Sigmoid colon (tissue), 7 donors: ENCODE results near the gene C4B. TPM values are rescaled to one million over a fixed set of nuclear protein-coding genes. Genes with fewer than 3 reads are reported as not detected.

ENCODE experiments used
- DNase-seq: peaks from one replicate; pipeline ENCODE4 v3.0.0-alpha.2; 2019
- H3K27ac ChIP-seq, 4 donors: fragments of 200-600 bp; sonication (generic); one replicate each; pipeline ENCODE4 v1.5.1; 2016 to 2019; ENCODE audit warnings: mild to moderate bottlenecking in 1 of 4
- H3K27me3 ChIP-seq, 3 donors: fragments of 200-600 bp; sonication (generic); one replicate each; pipeline ENCODE4 v1.5.1; 2019; ENCODE audit warnings: mild to moderate bottlenecking in 1 of 3
- H3K36me3 ChIP-seq, 4 donors: fragments of 200-600 bp; sonication (generic); one replicate each; pipeline ENCODE4 v1.5.1; 2016 to 2019
- H3K4me1 ChIP-seq, 4 donors: fragments of 200-600 bp; sonication (generic); one replicate each; pipeline ENCODE4 v1.5.1; 2017 to 2019
- H3K4me3 ChIP-seq, 4 donors: fragments of 200-600 bp; sonication (generic); one replicate each; pipeline ENCODE4 v1.5.1; 2017 to 2019; ENCODE audit warnings: mild to moderate bottlenecking in 2 of 4, moderate library complexity in 1 of 4
- H3K9me3 ChIP-seq, 4 donors: fragments of 200-600 bp in 3 of 4; sonication (generic) in 3 of 4; one replicate each; pipeline versions ENCODE4 v1.5.1 to v1.6.1; 2013 to 2019
- EP300 ChIP-seq, 4 donors: sonication (generic); formaldehyde crosslinking; IDR thresholded peaks; one replicate each; pipeline ENCODE4 v1.6.1; 2017; ENCODE audit warnings: antibody characterized with exemption in 4 of 4
- POLR2A ChIP-seq, 2 donors: fragments of 450-650 bp; IDR thresholded peaks; one replicate each; pipeline ENCODE4 v1.6.1; 2016; ENCODE audit warnings: antibody characterized with exemption in 2 of 2, mild to moderate bottlenecking in 2 of 2, moderate library complexity in 2 of 2
- POLR2AphosphoS5 ChIP-seq, 4 donors: sonication (generic); formaldehyde crosslinking; IDR thresholded peaks; one replicate each; pipeline ENCODE4 v1.6.1; 2017; ENCODE audit warnings: antibody characterized with exemption in 4 of 4
- WGBS, 2 donors: extraction: QIAGEN DNeasy Blood & Tissue Kit; methylation state at CpG; one replicate each; pipeline ENCODE4 v1.1.7; 2013; 5-methylcytosine and 5-hydroxymethylcytosine counted together
- intact Hi-C: fragments of 100-400 bp; cut with DNase I; formaldehyde crosslinking; loops from one replicate; pipeline ENCODE4 v1.15.1; 2023
- polyA plus RNA-seq, 3 donors: library from polyadenylated mRNA; stranded (reverse); fragments of 200-250 nt; gene quantifications; one replicate each; pipeline ENCODE4 v1.2.3, GENCODE V29; 2013
- total RNA-seq, 4 donors: library from RNA; depleted of rRNA; stranded (reverse); fragments of >200 nt; gene quantifications; one replicate each; pipeline ENCODE4 v1.1.0, GENCODE V29; 2016
- TF ChIP-seq, protein P1 (sequence below), 4 experiments: fragments of 450-650 bp in 3 of 4; fragments of 200-600 bp in 1 of 4; IDR thresholded peaks; one replicate each; pipeline ENCODE4 v1.5.1; 2016 to 2019; ENCODE audit warnings: antibody characterized with exemption in 4 of 4, mild to moderate bottlenecking in 3 of 4, moderate library complexity in 2 of 4
- donor health status: healthy with polysubstance abuse.
- donor health status: Bipolar disorder and iron deficiency.
- donor health status: healthy.

The C4B gene
- total and polyA plus RNA-seq, 7 donors, result 3.2 to 291 (median 74.2) TPM

GRCh38 chr6:32069878-32070515 is 55.4 kb downstream of the C4B start:
- H3K4me1 ChIP-seq, result no peaks in the 10 kb centered on the region
- no peaks in the 10 kb centered on the region for H3K27me3 ChIP-seq
- WGBS, 2 donors, result 83 to 84% methylated on average over 24 of the region's 24 CpGs
- peak overlapping the region; percentile 40 to 75 (median 61) for H3K27ac ChIP-seq
- H3K36me3 ChIP-seq, result peaks cover 0 to 28% (median 0%) of the 10 kb centered on the region in 4 donors
- H3K4me3 ChIP-seq, result no peak overlapping the region
- DNase-seq, result no peak
- TF ChIP-seq EP300 (IDR thresholded peaks at IDR 0.05), result no peak
- TF ChIP-seq POLR2AphosphoS5 (IDR thresholded peaks at IDR 0.05), result no peak
- TF ChIP-seq, protein P1, sequence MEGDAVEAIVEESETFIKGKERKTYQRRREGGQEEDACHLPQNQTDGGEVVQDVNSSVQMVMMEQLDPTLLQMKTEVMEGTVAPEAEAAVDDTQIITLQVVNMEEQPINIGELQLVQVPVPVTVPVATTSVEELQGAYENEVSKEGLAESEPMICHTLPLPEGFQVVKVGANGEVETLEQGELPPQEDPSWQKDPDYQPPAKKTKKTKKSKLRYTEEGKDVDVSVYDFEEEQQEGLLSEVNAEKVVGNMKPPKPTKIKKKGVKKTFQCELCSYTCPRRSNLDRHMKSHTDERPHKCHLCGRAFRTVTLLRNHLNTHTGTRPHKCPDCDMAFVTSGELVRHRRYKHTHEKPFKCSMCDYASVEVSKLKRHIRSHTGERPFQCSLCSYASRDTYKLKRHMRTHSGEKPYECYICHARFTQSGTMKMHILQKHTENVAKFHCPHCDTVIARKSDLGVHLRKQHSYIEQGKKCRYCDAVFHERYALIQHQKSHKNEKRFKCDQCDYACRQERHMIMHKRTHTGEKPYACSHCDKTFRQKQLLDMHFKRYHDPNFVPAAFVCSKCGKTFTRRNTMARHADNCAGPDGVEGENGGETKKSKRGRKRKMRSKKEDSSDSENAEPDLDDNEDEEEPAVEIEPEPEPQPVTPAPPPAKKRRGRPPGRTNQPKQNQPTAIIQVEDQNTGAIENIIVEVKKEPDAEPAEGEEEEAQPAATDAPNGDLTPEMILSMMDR (IDR thresholded peaks at IDR 0.05), result no peak
- no peak for TF ChIP-seq POLR2A (IDR thresholded peaks at IDR 0.05)
- H3K9me3 ChIP-seq, result no peaks in the 10 kb centered on the region
- intact Hi-C loops, result no loop called here

DNA sequence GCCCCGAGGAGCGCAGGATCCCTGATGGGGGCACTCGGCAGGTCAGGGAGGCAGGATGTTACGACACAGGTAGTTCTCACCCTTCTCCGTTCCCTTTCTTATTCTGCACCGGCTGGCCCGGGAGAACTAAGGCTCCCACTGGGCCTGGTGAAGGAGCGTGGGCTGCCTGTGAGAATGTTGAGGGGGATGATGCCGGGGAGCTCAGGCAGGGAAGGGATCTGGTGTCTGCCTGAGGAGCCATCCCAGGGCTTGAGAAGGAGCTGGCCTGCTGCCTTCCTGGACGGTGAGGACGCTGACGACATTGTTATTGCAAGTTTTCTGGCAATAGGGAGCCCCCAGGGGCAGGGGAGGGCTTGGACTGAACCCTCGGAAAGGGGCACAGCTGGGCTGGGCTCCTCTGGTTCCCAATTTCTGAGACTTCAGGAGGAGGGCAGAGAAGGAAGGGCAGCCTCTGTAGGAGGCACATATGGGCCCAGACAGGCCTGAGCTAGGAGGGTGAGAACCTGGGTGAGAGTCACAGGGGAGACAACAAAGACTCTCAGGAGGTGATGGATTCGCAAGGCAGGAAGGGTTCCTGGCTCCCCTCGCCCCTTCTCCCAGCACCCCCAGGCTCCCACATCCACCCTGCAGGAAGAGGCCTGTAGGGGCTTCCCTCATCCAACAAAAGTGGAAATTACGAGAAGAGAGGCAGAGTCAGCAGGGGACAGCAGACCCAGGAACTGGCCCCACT is 56.4 kb downstream of the C4B start:
- Histone ChIP-seq H3K9me3 (no peaks in the 10 kb centered on the region), H3K36me3 (peaks cover 0 to 28% (median 0%) of the 10 kb centered on the region in 4 donors), H3K4me1 (no peaks in the 10 kb centered on the region), H3K4me3 (no peak overlapping the region), H3K27me3 (no peaks in the 10 kb centered on the region), H3K27ac (peak overlapping the region; percentile 40 to 75 (median 61))
- peak; percentile 89 for DNase-seq
- intact Hi-C loops, result no loop called here
- 82 to 89% methylated on average over 16 of the region's 16 CpGs for WGBS, 2 donors
- TF ChIP-seq EP300 (IDR thresholded peaks at IDR 0.05), result no peak
- TF ChIP-seq POLR2AphosphoS5 (IDR thresholded peaks at IDR 0.05), result no peak
- no peak for TF ChIP-seq POLR2A (IDR thresholded peaks at IDR 0.05)
- TF ChIP-seq, protein P1 (IDR thresholded peaks at IDR 0.05), result no peak

DNA sequence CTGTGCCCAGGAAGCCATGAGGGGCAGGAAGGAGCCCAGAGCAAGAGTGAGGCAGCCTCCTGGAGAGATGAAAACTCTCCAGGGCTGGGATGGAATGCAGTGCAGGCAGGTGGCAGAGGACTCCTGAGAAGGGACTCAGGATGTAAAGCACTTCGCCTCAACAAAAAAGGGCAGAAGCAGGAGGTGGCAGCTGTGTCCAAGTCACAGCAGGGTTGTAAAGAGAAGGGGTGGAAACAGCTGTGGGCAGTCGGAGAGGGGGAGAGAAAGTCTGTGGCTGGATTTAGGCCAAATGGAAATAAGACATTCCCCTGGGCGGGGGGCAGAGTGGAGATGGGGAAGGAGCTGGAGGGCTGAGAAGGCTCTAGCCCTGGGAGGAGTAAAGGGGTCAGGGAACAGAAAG is 58.5 kb downstream of the C4B start:
- Histone ChIP-seq H3K27ac (peak overlapping the region in 1 of 4 donors; percentile 5), H3K4me3 (no peak overlapping the region), H3K36me3 (peaks cover 0 to 28% (median 0%) of the 10 kb centered on the region in 4 donors), H3K27me3 (no peaks in the 10 kb centered on the region), H3K9me3 (no peaks in the 10 kb centered on the region), H3K4me1 (no peaks in the 10 kb centered on the region)
- TF ChIP-seq EP300 (IDR thresholded peaks at IDR 0.05) (no peak), POLR2AphosphoS5 (IDR thresholded peaks at IDR 0.05) (no peak), POLR2A (IDR thresholded peaks at IDR 0.05) (no peak)
- TF ChIP-seq, protein P1 (IDR thresholded peaks at IDR 0.05), result no peak
- intact Hi-C loops, result no loop called here
- DNase-seq, result no peak
- WGBS, 2 donors, result 70 to 74% methylated on average over 3 of the region's 3 CpGs

- Histone ChIP-seq H3K4me3 (no peak overlapping the region), H3K27ac (peak overlapping the region in 1 of 4 donors; percentile 5), H3K4me1 (no peaks in the 10 kb centered on the region), H3K9me3 (no peaks in the 10 kb centered on the region), H3K27me3 (no peaks in the 10 kb centered on the region), H3K36me3 (peaks cover 0 to 27% (median 0%) of the 10 kb centered on the region in 4 donors)
- intact Hi-C loops, result no loop called here
- WGBS, 2 donors, result 91 to 95% methylated on average over 10 of the region's 10 CpGs
- TF ChIP-seq, protein P1 (IDR thresholded peaks at IDR 0.05), result no peak
- TF ChIP-seq POLR2AphosphoS5 (IDR thresholded peaks at IDR 0.05), result no peak
- TF ChIP-seq POLR2A (IDR thresholded peaks at IDR 0.05), result no peak
- TF ChIP-seq EP300 (IDR thresholded peaks at IDR 0.05), result no peak
- no peak for DNase-seq
These were observed 59.0 kb downstream of the C4B start for GRCh38 chr6:32073613-32074012.
